Trophoblast cell (in vitro differentiated cells and primary cell): ENCODE results near the gene TMEM45A.
"Not testable (repeated sequence)": the region's sequence is repeated elsewhere in the genome, so short reads cannot be mapped to it uniquely, and the experiment has no call there.

Experiments
- DNase-seq, 2 donors: peaks; one replicate each; pipeline ENCODE4 v3.0.0-alpha.2; 2016
- H2AFZ ChIP-seq: 2 replicates; pipeline ENCODE4 v1.6.1; 2013; ENCODE audit warnings: low read length, moderate library complexity, mild to moderate bottlenecking; ENCODE audit not compliant: insufficient read depth, poor library complexity
- H2AK5ac ChIP-seq: 2 replicates; pipeline ENCODE4 v1.6.1; 2013; ENCODE audit warnings: mild to moderate bottlenecking, low read length
- H2BK120ac ChIP-seq: 2 replicates; pipeline ENCODE4 v1.6.1; 2013; ENCODE audit warnings: low read length, mild to moderate bottlenecking, moderate library complexity; ENCODE audit not compliant: insufficient read depth, poor library complexity
- H2BK12ac ChIP-seq: 2 replicates; pipeline ENCODE4 v1.6.1; 2013; ENCODE audit warnings: mild to moderate bottlenecking, low read length, moderate library complexity
- H2BK5ac ChIP-seq: 2 replicates; pipeline ENCODE4 v1.6.1; 2013; ENCODE audit warnings: low read length, low read depth, moderate library complexity, mild to moderate bottlenecking; ENCODE audit not compliant: poor library complexity
- H3K14ac ChIP-seq: 2 replicates; pipeline ENCODE4 v1.6.1; 2013; ENCODE audit warnings: mild to moderate bottlenecking, low read length
- H3K18ac ChIP-seq: 2 replicates; pipeline ENCODE4 v1.6.1; 2013; ENCODE audit warnings: mild to moderate bottlenecking, low read length
- H3K23ac ChIP-seq: 2 replicates; pipeline ENCODE4 v1.6.1; 2013; ENCODE audit warnings: low read length
- H3K27ac ChIP-seq: 2 replicates; pipeline ENCODE4 v1.5.1; 2013; ENCODE audit warnings: low read depth, mild to moderate bottlenecking, inconsistent platforms, low read length, moderate library complexity
- H3K27me3 ChIP-seq: 2 replicates; pipeline ENCODE4 v1.6.1; 2013; ENCODE audit warnings: inconsistent platforms, mild to moderate bottlenecking, low read length, moderate library complexity; ENCODE audit not compliant: insufficient read depth
- H3K36me3 ChIP-seq, 2 experiments: 1 replicate in 1 of 2; 2 replicates in 1 of 2; pipeline ENCODE4 v1.6.1; 2013; ENCODE audit warnings: low read length in 2 of 2, mild to moderate bottlenecking in 2 of 2, moderate library complexity in 1 of 2; ENCODE audit not compliant: insufficient read depth in 2 of 2, control insufficient read depth in 1 of 2
- H3K4ac ChIP-seq: 2 replicates; pipeline ENCODE4 v1.6.1; 2013; ENCODE audit warnings: low read depth, mild to moderate bottlenecking, low read length, moderate library complexity
- H3K4me1 ChIP-seq, 2 experiments: 1 replicate in 1 of 2; 2 replicates in 1 of 2; pipeline ENCODE4 v1.6.1; 2013; ENCODE audit warnings: low read length in 2 of 2, mild to moderate bottlenecking in 2 of 2, moderate library complexity in 1 of 2; ENCODE audit not compliant: insufficient read depth in 2 of 2, control insufficient read depth in 1 of 2
- H3K4me2 ChIP-seq: 2 replicates; pipeline ENCODE4 v1.6.1; 2013; ENCODE audit warnings: inconsistent platforms, mild to moderate bottlenecking, low read length, moderate library complexity
- H3K4me3 ChIP-seq: 2 replicates; pipeline ENCODE4 v1.5.1; 2013; ENCODE audit warnings: mild to moderate bottlenecking, low read depth, low read length, inconsistent platforms
- H3K79me1 ChIP-seq: one replicate; pipeline ENCODE4 v1.6.1; 2013; ENCODE audit warnings: low read length
- H3K79me2 ChIP-seq: 2 replicates; pipeline ENCODE4 v1.6.1; 2013; ENCODE audit warnings: low read length, mild to moderate bottlenecking; ENCODE audit not compliant: control insufficient read depth, insufficient read depth, poor library complexity
- H3K9ac ChIP-seq: 2 replicates; pipeline ENCODE4 v1.6.1; 2013; ENCODE audit warnings: mild to moderate bottlenecking, low read length
- H3K9me3 ChIP-seq: 2 replicates; pipeline ENCODE4 v1.6.1; 2013; ENCODE audit warnings: low read depth, mild to moderate bottlenecking, control low read depth, inconsistent platforms, low read length; ENCODE audit not compliant: insufficient read depth
- H4K12ac ChIP-seq: 2 replicates; pipeline ENCODE4 v1.6.1; 2013; ENCODE audit warnings: low read depth, mild to moderate bottlenecking, low read length, moderate library complexity
- H4K8ac ChIP-seq: 2 replicates; pipeline ENCODE4 v1.6.1; 2013; ENCODE audit warnings: low read depth, mild to moderate bottlenecking, low read length, moderate library complexity
- H4K91ac ChIP-seq: one replicate; pipeline ENCODE4 v1.6.1; 2013; ENCODE audit warnings: low read depth, mild to moderate bottlenecking, low read length, moderate library complexity
- WGBS: extraction: QIAGEN DNeasy Blood & Tissue Kit; methylation state at CpG from one replicate; pipeline ENCODE4 v1.1.7; 2013; ENCODE audit warnings: missing lambda C conversion rate; ENCODE audit not compliant: insufficient read length, insufficient coverage; ENCODE audit errors: extremely low coverage; 5-methylcytosine and 5-hydroxymethylcytosine counted together

TMEM45A gene

GRCh38 chr3:100540791-100541334 is 48.4 kb downstream of the TMEM45A start:
- H2AK5ac ChIP-seq, result no peak overlapping the region
- H3K9me3 ChIP-seq, result no peaks in the 10 kb centered on the region
- no peak overlapping the region for H3K4me2 ChIP-seq
- H4K91ac ChIP-seq, result no peak overlapping the region
- H3K9ac ChIP-seq, result no peak overlapping the region
- no peak overlapping the region for H2BK12ac ChIP-seq
- H3K14ac ChIP-seq, result no peak overlapping the region
- no peak overlapping the region for H4K12ac ChIP-seq
- no peaks in the 10 kb centered on the region for H3K79me2 ChIP-seq
- WGBS, result no CpG with 5 or more reads among the region's 2 CpGs
- H3K23ac ChIP-seq, result no peak overlapping the region
- no peak for DNase-seq
- no peak overlapping the region for H3K4ac ChIP-seq
- peaks cover 0 to 10% of the 10 kb centered on the region in 2 experiments for H3K4me1 ChIP-seq
- no peak overlapping the region for H3K27ac ChIP-seq
- H2BK5ac ChIP-seq, result no peak overlapping the region
- H3K79me1 ChIP-seq, result peaks cover 4% of the 10 kb centered on the region
- H2AFZ ChIP-seq, result no peak overlapping the region
- no peak overlapping the region for H3K4me3 ChIP-seq
- H3K36me3 ChIP-seq, result no peaks in the 10 kb centered on the region
- H2BK120ac ChIP-seq, result no peak overlapping the region
- no peak overlapping the region for H4K8ac ChIP-seq
- H3K18ac ChIP-seq, result no peak overlapping the region
- H3K27me3 ChIP-seq, result no peaks in the 10 kb centered on the region

GRCh38 chr3:100541428-100541827 is 49.0 kb downstream of the TMEM45A start:
- not testable (repeated sequence) for DNase-seq, H3K4me3 ChIP-seq, H3K14ac ChIP-seq, H2AK5ac ChIP-seq, H3K27me3 ChIP-seq, H3K4ac ChIP-seq, H2BK5ac ChIP-seq, H3K4me2 ChIP-seq, H3K79me2 ChIP-seq, H3K23ac ChIP-seq, H2BK120ac ChIP-seq, H4K91ac ChIP-seq, H2BK12ac ChIP-seq, H2AFZ ChIP-seq, H4K12ac ChIP-seq, H3K9ac ChIP-seq, H3K27ac ChIP-seq, H3K18ac ChIP-seq, H3K36me3 ChIP-seq, H3K4me1 ChIP-seq, H4K8ac ChIP-seq, H3K79me1 ChIP-seq, H3K9me3 ChIP-seq
- WGBS, result no CpG with 5 or more reads among the region's 3 CpGs

GRCh38 chr3:100545371-100545770 is 53.0 kb downstream of the TMEM45A start:
- Histone ChIP-seq H3K4ac (no peak overlapping the region), H3K36me3 (no peaks in the 10 kb centered on the region), H2BK5ac (no peak overlapping the region), H4K91ac (no peak overlapping the region), H3K27me3 (no peaks in the 10 kb centered on the region), H3K4me2 (no peak overlapping the region), H2BK12ac (no peak overlapping the region), H2AK5ac (no peak overlapping the region), H3K18ac (no peak overlapping the region), H3K14ac (no peak overlapping the region), H3K4me3 (no peak overlapping the region), H3K9me3 (no peaks in the 10 kb centered on the region), H3K23ac (no peak overlapping the region), H3K79me2 (no peaks in the 10 kb centered on the region), H3K27ac (no peak overlapping the region), H2BK120ac (no peak overlapping the region), H3K79me1 (peaks cover 3% of the 10 kb centered on the region), H3K4me1 (peaks cover 2% of the 10 kb centered on the region in 2 experiments), H3K9ac (no peak overlapping the region), H2AFZ (no peak overlapping the region), H4K8ac (no peak overlapping the region), H4K12ac (no peak overlapping the region)
- no CpG with 5 or more reads among the region's 2 CpGs for WGBS
- no peak for DNase-seq

- peak overlapping the region; percentile 56 for H2BK12ac ChIP-seq
- no peak overlapping the region for H2BK120ac ChIP-seq
- H2BK5ac ChIP-seq, result no peak overlapping the region
- no peak for DNase-seq
- no peak overlapping the region for H4K12ac ChIP-seq
- H3K4me1 ChIP-seq, result peaks cover 5 to 6% of the 10 kb centered on the region in 2 experiments
- H3K18ac ChIP-seq, result no peak overlapping the region
- no peaks in the 10 kb centered on the region for H3K79me2 ChIP-seq
- peak overlapping the region; percentile 2 for H3K27ac ChIP-seq
- no peak overlapping the region for H3K9ac ChIP-seq
- no peak overlapping the region for H3K4me3 ChIP-seq
- no peaks in the 10 kb centered on the region for H3K27me3 ChIP-seq
- no peak overlapping the region for H4K91ac ChIP-seq
- no peaks in the 10 kb centered on the region for H3K9me3 ChIP-seq
- no peaks in the 10 kb centered on the region for H3K36me3 ChIP-seq
- no peak overlapping the region for H3K4me2 ChIP-seq
- peaks cover 3% of the 10 kb centered on the region for H3K79me1 ChIP-seq
- no peak overlapping the region for H2AK5ac ChIP-seq
- H3K14ac ChIP-seq, result no peak overlapping the region
- WGBS, result no CpG with 5 or more reads among the region's 3 CpGs
- H3K4ac ChIP-seq, result no peak overlapping the region
- H2AFZ ChIP-seq, result no peak overlapping the region
- no peak overlapping the region for H4K8ac ChIP-seq
- H3K23ac ChIP-seq, result no peak overlapping the region
Measured at GRCh38 chr3:100546020-100546744, 53.8 kb downstream of the TMEM45A start.
